GM13976 (cell line): ENCODE data around the gene KCNT2.

Source experiments
- DNase-seq: peaks from one replicate; pipeline ENCODE4 v3.0.0; 2012; ENCODE audit warnings: low spot score
- CTCF ChIP-seq: IDR thresholded peaks from 2 replicates; pipeline ENCODE4 v1.5.1; 2012; ENCODE audit warnings: borderline replicate concordance, mild to moderate bottlenecking; ENCODE audit not compliant: insufficient read depth; ENCODE audit errors: extremely low read depth, missing control alignments, control extremely low read depth
- in situ Hi-C: fragments of 300-500 bp; cut with MboI; formaldehyde crosslinking; loops from one replicate; pipeline ENCODE4 v1.12.0; 2022; ENCODE audit warnings: low sequenced_read_pairs, mixed read lengths, inconsistent platforms; ENCODE audit not compliant: unreplicated experiment

Gene KCNT2

GRCh38 chr1:196550731-196551130 is 57.5 kb downstream of the KCNT2 start:
- DNase-seq = no peak
- TF ChIP-seq CTCF = no peak
- in situ Hi-C loops = no loop called here

GRCh38 chr1:196546272-196547111 is 61.7 kb downstream of the KCNT2 start:
- no peak for DNase-seq
- in situ Hi-C loops = no loop called here
- TF ChIP-seq CTCF = no peak

GRCh38 chr1:196545222-196545621 is 63.0 kb downstream of the KCNT2 start:
- no peak for DNase-seq
- in situ Hi-C loops = no loop called here
- TF ChIP-seq CTCF = no peak

- no peak for DNase-seq
- in situ Hi-C loops = no loop called here
- TF ChIP-seq CTCF = no peak
Observed at GRCh38 chr1:196544617-196545016, 63.6 kb downstream of the KCNT2 start.

DNA sequence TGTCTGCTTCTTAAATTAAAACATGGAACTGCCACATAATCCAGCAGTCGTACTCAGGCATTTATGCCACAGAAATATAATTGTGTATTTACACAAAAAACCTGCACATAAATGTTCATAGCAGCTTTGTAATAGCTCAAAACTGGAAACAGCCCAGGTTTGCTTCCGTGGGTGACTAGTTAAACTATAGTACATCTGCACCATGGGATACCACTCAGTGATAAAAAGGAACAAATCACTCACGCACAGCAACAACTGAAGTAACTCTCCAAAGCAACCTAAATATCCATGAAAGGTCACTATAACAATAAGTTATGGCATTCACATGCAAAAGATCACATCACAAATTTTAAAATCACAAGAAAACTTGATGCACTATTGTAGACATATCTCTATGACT is 64.4 kb downstream of the KCNT2 start:
- no peak for DNase-seq
- in situ Hi-C loops = no loop called here
- TF ChIP-seq CTCF = no peak

GRCh38 chr1:196538473-196538872 is 69.8 kb downstream of the KCNT2 start:
- no peak for DNase-seq
- no peak for TF ChIP-seq CTCF
- in situ Hi-C loops = no loop called here

DNA sequence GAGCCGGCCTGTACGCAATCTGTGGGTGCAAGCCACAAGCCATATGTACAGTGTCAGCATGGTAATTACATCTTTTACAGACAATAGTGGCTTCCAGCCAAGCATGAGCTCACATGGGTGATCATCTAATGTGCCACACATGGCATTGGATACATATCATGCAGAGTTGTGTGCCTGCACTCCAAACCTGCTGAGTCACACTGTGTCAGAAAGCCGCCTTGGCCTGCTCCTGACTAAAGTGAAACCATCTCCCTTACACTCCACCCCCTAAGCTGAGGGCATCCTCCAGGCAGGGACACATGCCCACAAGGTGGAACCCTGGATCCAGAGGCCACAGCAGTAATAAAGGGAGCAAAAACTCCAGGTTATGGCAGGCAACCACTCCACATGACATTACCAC is 72.5 kb downstream of the KCNT2 start:
- DNase-seq = no peak
- TF ChIP-seq CTCF = no peak
- in situ Hi-C loops = no loop called here
